Pancreas (tissue), 10 donors: ENCODE results near the gene THBS2. TPM values are rescaled to one million over a fixed set of nuclear protein-coding genes. Genes with fewer than 3 reads are reported as not detected.
"Not testable (repeated sequence)": the region's sequence is repeated elsewhere in the genome, so short reads cannot be mapped to it uniquely, and the experiment has no call there.

ENCODE experiments used
- ATAC-seq, 4 donors: fragments of 200-7000 bp; cut with Tn5 transposase; one replicate each; pipeline versions ENCODE4 v1.8.0 to v1.9.1; 2020; ENCODE audit warnings: mild to moderate bottlenecking in 4 of 4, moderate library complexity in 4 of 4
- DNase-seq, 6 donors: peaks; one replicate each; pipeline ENCODE4 v3.0.0-alpha.2; 2020
- FAIRE-seq: peaks from 2 replicates; lab custom pipeline; 2012; peaks lifted over from hg19 to GRCh38; lab: Jason Lieb, UNC
- H3K27ac ChIP-seq, 4 donors: fragments of 200-600 bp; sonication (generic); 1 replicate in 3 of 4; 2 replicates in 1 of 4; pipeline versions ENCODE4 v1.5.0 to v1.8.0; 2020
- H3K27me3 ChIP-seq, 4 donors: fragments of 200-600 bp; one replicate each; pipeline ENCODE4 v1.8.0; 2021
- H3K36me3 ChIP-seq, 3 donors: fragments of 200-600 bp; sonication (generic) in 1 of 3; one replicate each; pipeline versions ENCODE4 v1.5.0 to v1.8.0; 2020 to 2021
- H3K4me1 ChIP-seq, 3 donors: fragments of 200-600 bp; one replicate each; pipeline ENCODE4 v1.8.0; 2021
- H3K4me3 ChIP-seq, 4 donors: fragments of 200-600 bp; sonication (generic) in 2 of 4; one replicate each; pipeline versions ENCODE4 v1.5.0 to v1.8.0; 2020 to 2021
- H3K9me3 ChIP-seq, 4 donors: fragments of 200-600 bp; one replicate each; pipeline ENCODE4 v1.8.0; 2021
- CTCF ChIP-seq, 4 donors: fragments of 200-600 bp; sonication (generic) in 3 of 4; IDR thresholded peaks; one replicate each; pipeline versions ENCODE4 v1.5.0 to v1.8.0; 2021; ENCODE audit warnings: antibody characterized with exemption in 4 of 4
- WGBS, 2 donors: extraction: QIAGEN DNeasy Blood & Tissue Kit; methylation state at CpG; one replicate each; pipeline ENCODE4 v1.1.7; 2013; 5-methylcytosine and 5-hydroxymethylcytosine counted together
- intact Hi-C, 3 donors: fragments of 100-400 bp; cut with DNase I; formaldehyde crosslinking; loops; one replicate each; pipeline versions ENCODE4 v1.11.1 to v1.14.2; 2022
- polyA plus RNA-seq, 2 donors: library from polyadenylated mRNA; stranded (reverse); fragments of 200-250 nt; gene quantifications; one replicate each; pipeline ENCODE4 v1.2.3, GENCODE V29; 2013
- total RNA-seq, 6 donors: library from RNA; stranded (reverse); fragmentation: NEBNext Ultra II Directional in 4 of 6; extraction: Animal tissue kit (Norgen Biotek cat#: 25700) in 4 of 6; gene quantifications; one replicate each; pipeline versions ENCODE4 v1.2.1 to v1.2.4, GENCODE V29; 2021 to 2023
- donor health status: healthy with polysubstance abuse.
- donor health status: DM: no; HTN: no; CAD: no; lungs with moderate emphysema.
- donor health status: DM: no; HTN: no; CAD: no.
- donor health status: control.
- donor health status: control.
- donor health status: Bipolar disorder and iron deficiency.
- donor health status: DM: yes; HTN: yes; CAD: no.
- donor health status: DM: no; HTN: no; CAD: no.
- donor health status: DM: no; HTN: no; CAD: no.
- donor health status: DM: yes; HTN: yes; CAD: no.

THBS2 gene
- total and polyA plus RNA-seq, 8 donors, result 0.96 to 39.4 (median 2.6) TPM

GRCh38 chr6:169274781-169275180, 21.1 kb upstream of the THBS2 start:
- TF ChIP-seq CTCF (IDR thresholded peaks at IDR 0.05), result no peak
- no peak overlapping the region for H3K27ac ChIP-seq
- no peak for DNase-seq
- FAIRE-seq, result no peak
- H3K4me1 ChIP-seq, result no peaks in the 10 kb centered on the region
- ATAC-seq, result no peak
- H3K4me3 ChIP-seq, result no peak overlapping the region
- H3K36me3 ChIP-seq, result no peaks in the 10 kb centered on the region
- no peaks in the 10 kb centered on the region for H3K27me3 ChIP-seq
- intact Hi-C loops, result no loop called here
- whole genome bisulfite sequencing, 2 donors, result 41 to 52% methylated on average over 1 of the region's 1 CpG
- H3K9me3 ChIP-seq, result no peaks in the 10 kb centered on the region

- H3K27me3 ChIP-seq, result no peaks in the 10 kb centered on the region
- FAIRE-seq, result no peak
- H3K36me3 ChIP-seq, result no peaks in the 10 kb centered on the region
- no peaks in the 10 kb centered on the region for H3K4me1 ChIP-seq
- no peak for TF ChIP-seq CTCF (IDR thresholded peaks at IDR 0.05)
- no peak for ATAC-seq
- DNase-seq, result no peak
- H3K4me3 ChIP-seq, result no peak overlapping the region
- no peak overlapping the region for H3K27ac ChIP-seq
- WGBS, 2 donors, result 68 to 84% methylated on average over 3 of the region's 3 CpGs
- H3K9me3 ChIP-seq, result no peaks in the 10 kb centered on the region
- intact Hi-C loops, result no loop called here
These were observed 19.9 kb upstream of the THBS2 start for GRCh38 chr6:169273511-169273910.

GRCh38 chr6:169271877-169272216, 18.2 kb upstream of the THBS2 start:
- DNase-seq, result no peak
- FAIRE-seq, result no peak
- no peaks in the 10 kb centered on the region for H3K9me3 ChIP-seq
- H3K4me1 ChIP-seq, result no peaks in the 10 kb centered on the region
- 29 to 48% methylated on average over 1 of the region's 1 CpG for WGBS, 2 donors
- no peak overlapping the region for H3K4me3 ChIP-seq
- no peak for ATAC-seq
- intact Hi-C loops, result no loop called here
- TF ChIP-seq CTCF (IDR thresholded peaks at IDR 0.05), result no peak
- no peaks in the 10 kb centered on the region for H3K36me3 ChIP-seq
- H3K27ac ChIP-seq, result no peak overlapping the region
- H3K27me3 ChIP-seq, result no peaks in the 10 kb centered on the region

GRCh38 chr6:169271158-169271876, 17.7 kb upstream of the THBS2 start:
- FAIRE-seq (no peak), ATAC-seq (no peak), DNase-seq (no peak)
- H3K4me1 ChIP-seq, result no peaks in the 10 kb centered on the region
- TF ChIP-seq CTCF (IDR thresholded peaks at IDR 0.05), result no peak
- H3K36me3 ChIP-seq, result no peaks in the 10 kb centered on the region
- WGBS, 2 donors, result 63 to 68% methylated on average over 10 of the region's 10 CpGs
- intact Hi-C loops, result no loop called here
- H3K27me3 ChIP-seq, result no peaks in the 10 kb centered on the region
- no peak overlapping the region for H3K27ac ChIP-seq
- H3K4me3 ChIP-seq, result no peak overlapping the region
- no peaks in the 10 kb centered on the region for H3K9me3 ChIP-seq

GRCh38 chr6:169270077-169270380, 16.4 kb upstream of the THBS2 start:
- H3K27me3 ChIP-seq, DNase-seq, H3K4me3 ChIP-seq, H3K27ac ChIP-seq, H3K4me1 ChIP-seq, ATAC-seq, H3K9me3 ChIP-seq, H3K36me3 ChIP-seq, intact Hi-C loops, FAIRE-seq: not testable (repeated sequence)
